ENCODE measurements around the gene DHX34. TPM values are rescaled to one million over a fixed set of nuclear protein-coding genes. Genes with fewer than 3 reads are reported as not detected.

The DHX34 gene
- total and polyA plus RNA-seq, 2 donors (not counting 1 experiment from before 2014, with no cell fraction given), result 2.6 to 8.3 TPM

DNA sequence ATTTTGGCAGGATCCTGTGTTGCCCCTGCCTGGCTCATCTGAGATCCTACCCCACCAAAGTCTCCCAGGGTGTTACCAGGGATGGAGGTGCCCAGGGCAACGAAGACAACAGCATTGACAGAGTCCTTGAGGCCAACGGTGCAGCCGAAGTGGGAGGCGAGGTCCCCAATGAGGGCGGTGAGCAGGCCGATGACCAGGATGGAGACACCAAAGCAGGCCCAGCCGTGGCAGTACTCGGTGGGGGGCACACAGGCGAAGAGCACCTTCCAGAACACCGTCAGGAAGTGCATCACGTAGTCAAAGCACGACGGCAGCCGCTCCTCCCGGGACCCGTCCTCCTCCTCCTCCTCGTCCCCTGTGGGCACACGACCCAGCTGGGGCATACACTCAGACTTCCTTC, 83.0 kb downstream of the DHX34 start:
- Histone ChIP-seq H3K9me3 (ENCODE audit: control insufficient read depth, insufficient read depth, low read depth, low read length) (no peaks in the 10 kb centered on the region), H3K9ac (ENCODE audit: insufficient read depth, low read length) (no peak overlapping the region), H3K4me2 (ENCODE audit: extremely low read depth, insufficient read depth, low read length) (no peak overlapping the region), H3K79me2 (ENCODE audit: control insufficient read depth, insufficient read depth, low read length) (no peaks in the 10 kb centered on the region), H3K27me3 (ENCODE audit: control insufficient read depth, insufficient read depth, low read length) (peaks cover 2% of the 10 kb centered on the region), H3K36me3 (ENCODE audit: control insufficient read depth, insufficient read depth, low read length) (no peaks in the 10 kb centered on the region), H3K4me1 (ENCODE audit: control insufficient read depth, extremely low read depth, insufficient read depth, low read length) (peaks cover 14% of the 10 kb centered on the region), H3K27ac (ENCODE audit: insufficient read depth, low read length) (no peak overlapping the region), H3K4me3 (replicated peaks in 1 of 4; ENCODE audit: control extremely low read depth in 1 of 4, insufficient read depth in 1 of 4, low read depth in 3 of 4, low read length in 4 of 4) (no peak overlapping the region), H2AFZ (ENCODE audit: low read length) (no peak overlapping the region), H4K20me1 (ENCODE audit: control insufficient read depth, extremely low read depth, insufficient read depth, low read length) (no peaks in the 10 kb centered on the region)
- TF ChIP-seq EZH2 (IDR thresholded peaks at IDR 0.05; ENCODE audit: low read length, missing control alignments), result no peak
- TF ChIP-seq, protein P1, sequence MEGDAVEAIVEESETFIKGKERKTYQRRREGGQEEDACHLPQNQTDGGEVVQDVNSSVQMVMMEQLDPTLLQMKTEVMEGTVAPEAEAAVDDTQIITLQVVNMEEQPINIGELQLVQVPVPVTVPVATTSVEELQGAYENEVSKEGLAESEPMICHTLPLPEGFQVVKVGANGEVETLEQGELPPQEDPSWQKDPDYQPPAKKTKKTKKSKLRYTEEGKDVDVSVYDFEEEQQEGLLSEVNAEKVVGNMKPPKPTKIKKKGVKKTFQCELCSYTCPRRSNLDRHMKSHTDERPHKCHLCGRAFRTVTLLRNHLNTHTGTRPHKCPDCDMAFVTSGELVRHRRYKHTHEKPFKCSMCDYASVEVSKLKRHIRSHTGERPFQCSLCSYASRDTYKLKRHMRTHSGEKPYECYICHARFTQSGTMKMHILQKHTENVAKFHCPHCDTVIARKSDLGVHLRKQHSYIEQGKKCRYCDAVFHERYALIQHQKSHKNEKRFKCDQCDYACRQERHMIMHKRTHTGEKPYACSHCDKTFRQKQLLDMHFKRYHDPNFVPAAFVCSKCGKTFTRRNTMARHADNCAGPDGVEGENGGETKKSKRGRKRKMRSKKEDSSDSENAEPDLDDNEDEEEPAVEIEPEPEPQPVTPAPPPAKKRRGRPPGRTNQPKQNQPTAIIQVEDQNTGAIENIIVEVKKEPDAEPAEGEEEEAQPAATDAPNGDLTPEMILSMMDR (conservative IDR thresholded peaks at IDR 0.05 in 1 of 2, IDR thresholded peaks at IDR 0.05 in 1 of 2; ENCODE audit: low read depth in 1 of 2, low read length in 2 of 2), result no peak
- no peak for DNase-seq (ENCODE audit: low read depth in 2 of 2)

Other genes starting within 250 kb of the DHX34 start
- gene ZC3H4, start 235.5 kb upstream of the DHX34 start, total RNA-seq, result 9.0 and 13.5 TPM in 2 replicates
- 8.4 and 13.1 TPM in 2 replicates for gene ZC3H4, start 235.5 kb upstream of the DHX34 start, polyA plus RNA-seq
- 80.9 and 97.9 TPM in 2 replicates for gene SAE1, start 218.5 kb upstream of the DHX34 start, total RNA-seq
- 152 and 218 TPM in 2 replicates for gene SAE1, start 218.5 kb upstream of the DHX34 start, polyA plus RNA-seq
- gene BBC3, start 118.1 kb upstream of the DHX34 start, total RNA-seq, result 37.7 and 38.3 TPM in 2 replicates
- gene BBC3, start 118.1 kb upstream of the DHX34 start, polyA plus RNA-seq, result 1.4 and 2.4 TPM in 2 replicates
- 8.0 and 8.1 TPM in 2 replicates for gene CCDC9, start 92.8 kb upstream of the DHX34 start, total RNA-seq
- 5.4 and 7.2 TPM in 2 replicates for gene CCDC9, start 92.8 kb upstream of the DHX34 start, polyA plus RNA-seq
- 1.8 and 3.6 TPM in 2 replicates for gene INAFM1, start 74.4 kb upstream of the DHX34 start, total RNA-seq
- 1.9 and 2.0 TPM in 2 replicates for gene INAFM1, start 74.4 kb upstream of the DHX34 start, polyA plus RNA-seq
- gene C5AR1, start 39.5 kb upstream of the DHX34 start, total RNA-seq, result under 0.01 and 0.33 TPM in 2 replicates
- gene C5AR1, start 39.5 kb upstream of the DHX34 start, polyA plus RNA-seq, result 0.73 and 0.81 TPM in 2 replicates
- gene C5AR2, start 17.1 kb upstream of the DHX34 start, total RNA-seq, result under 0.01 TPM in 1 of 2 replicates, not detected in the other
- gene C5AR2, start 17.1 kb upstream of the DHX34 start, polyA plus RNA-seq, result 0.02 and 0.08 TPM in 2 replicates
- 40.3 and 57.8 TPM in 2 replicates for gene MEIS3, start 70.2 kb downstream of the DHX34 start, total RNA-seq
- gene MEIS3, start 70.2 kb downstream of the DHX34 start, polyA plus RNA-seq, result 18.5 and 30.5 TPM in 2 replicates
- gene SLC8A2, start 122.6 kb downstream of the DHX34 start, total RNA-seq, result under 0.01 TPM in 1 of 2 replicates, not detected in the other
- not detected in 2 replicates for gene SLC8A2, start 122.6 kb downstream of the DHX34 start, polyA plus RNA-seq
- 6.2 and 6.9 TPM in 2 replicates for gene KPTN, start 134.9 kb downstream of the DHX34 start, total RNA-seq
- 4.9 and 5.3 TPM in 2 replicates for gene KPTN, start 134.9 kb downstream of the DHX34 start, polyA plus RNA-seq
- 48.3 and 76.8 TPM in 2 replicates for gene NAPA, start 165.7 kb downstream of the DHX34 start, total RNA-seq
- gene NAPA, start 165.7 kb downstream of the DHX34 start, polyA plus RNA-seq, result 118 and 128 TPM in 2 replicates
- gene ZNF541, start 223.8 kb downstream of the DHX34 start, total RNA-seq, result 0.17 TPM in 1 of 2 replicates, not detected in the other
- gene ZNF541, start 223.8 kb downstream of the DHX34 start, polyA plus RNA-seq, result 0.02 TPM in 1 of 2 replicates, not detected in the other

Data from fibroblast of lung (primary cell).